Lower lobe of right lung (tissue), 2 donors: ENCODE results near the gene NKAP. TPM values are rescaled to one million over a fixed set of nuclear protein-coding genes. Genes with fewer than 3 reads are reported as not detected.
"Not testable (repeated sequence)": the region's sequence is repeated elsewhere in the genome, so short reads cannot be mapped to it uniquely, and the experiment has no call there.

ENCODE experiments used
- ATAC-seq, 2 donors: fragments of 200-7000 bp; cut with Tn5 transposase; one replicate each; pipeline ENCODE4 v1.9.1; 2020 to 2022; ENCODE audit warnings: mild to moderate bottlenecking in 2 of 2, moderate library complexity in 2 of 2
- DNase-seq: peaks from one replicate; pipeline ENCODE4 v3.0.0-alpha.2; 2020
- H3K27ac ChIP-seq: fragments of 200-600 bp; one replicate; pipeline ENCODE4 v1.8.0; 2022
- H3K27me3 ChIP-seq: fragments of 200-600 bp; one replicate; pipeline ENCODE4 v1.8.0; 2022; ENCODE audit warnings: low read depth
- H3K36me3 ChIP-seq: fragments of 200-600 bp; one replicate; pipeline ENCODE4 v1.8.0; 2022; ENCODE audit warnings: mild to moderate bottlenecking
- H3K4me1 ChIP-seq: fragments of 200-600 bp; one replicate; pipeline ENCODE4 v1.8.0; 2022
- H3K4me3 ChIP-seq: fragments of 200-600 bp; one replicate; pipeline ENCODE4 v1.8.0; 2022; ENCODE audit warnings: mild to moderate bottlenecking
- H3K9me3 ChIP-seq: fragments of 200-600 bp; one replicate; pipeline ENCODE4 v1.8.0; 2022
- CTCF ChIP-seq: fragments of 200-600 bp; IDR thresholded peaks from one replicate; pipeline ENCODE4 v1.8.0; 2022; ENCODE audit warnings: antibody characterized with exemption, mild to moderate bottlenecking
- intact Hi-C: fragments of 100-400 bp; cut with DNase I; formaldehyde crosslinking; loops from one replicate; pipeline ENCODE4 v1.11.0; 2022
- total RNA-seq: library from RNA; stranded (reverse); fragmentation: NEBNext Ultra II Directional; extraction: Animal tissue kit (Norgen Biotek cat#: 25700); gene quantifications from one replicate; pipeline ENCODE4 v1.2.1, GENCODE V29; 2021
- donor health status: DM: no; HTN: yes; CAD: no; lungs with severe emphysema.

Gene NKAP
- total RNA-seq, 1 donor from 2014 or later: 8.8 TPM

GRCh38 chrX:119945481-119945880 lies 1.9 kb upstream of the NKAP start:
- intact Hi-C loops: no loop called here
- Histone ChIP-seq H3K36me3 (no peaks in the 10 kb centered on the region), H3K4me1 (peaks cover 15% of the 10 kb centered on the region), H3K27me3 (no peaks in the 10 kb centered on the region), H3K9me3 (no peaks in the 10 kb centered on the region), H3K27ac (no peak overlapping the region), H3K4me3 (no peak overlapping the region)
- ATAC-seq (no peak), DNase-seq (no peak)
- no peak for TF ChIP-seq CTCF

- H3K9me3 ChIP-seq: no peaks in the 10 kb centered on the region
- TF ChIP-seq CTCF: no peak
- ATAC-seq: peak; percentile 20 to 46
- DNase-seq: no peak
- no peaks in the 10 kb centered on the region for H3K36me3 ChIP-seq
- H3K27ac ChIP-seq: peak overlapping the region; percentile 88
- H3K4me1 ChIP-seq: peaks cover 15% of the 10 kb centered on the region
- peak overlapping the region; percentile 76 for H3K4me3 ChIP-seq
- H3K27me3 ChIP-seq: no peaks in the 10 kb centered on the region
- intact Hi-C loops: no loop called here
Observed at GRCh38 chrX:119942831-119943184, 743 bp downstream of the NKAP start.

GRCh38 chrX:119942173-119942819 lies 1.3 kb downstream of the NKAP start:
- intact Hi-C loops: no loop called here
- no peak for TF ChIP-seq CTCF
- Histone ChIP-seq H3K27ac (peak overlapping the region; percentile 88), H3K27me3 (no peaks in the 10 kb centered on the region), H3K9me3 (no peaks in the 10 kb centered on the region), H3K4me1 (peaks cover 15% of the 10 kb centered on the region), H3K36me3 (no peaks in the 10 kb centered on the region), H3K4me3 (peak overlapping the region; percentile 76)
- no peak for ATAC-seq
- no peak for DNase-seq

GRCh38 chrX:119941336-119941735 lies 2.2 kb downstream of the NKAP start:
- intact Hi-C loops: no loop called here
- no peaks in the 10 kb centered on the region for H3K9me3 ChIP-seq
- H3K27me3 ChIP-seq: no peaks in the 10 kb centered on the region

GRCh38 chrX:119935215-119935874 lies 8.2 kb downstream of the NKAP start:
- Histone ChIP-seq H3K9me3 (no peaks in the 10 kb centered on the region), H3K4me1 (no peaks in the 10 kb centered on the region), H3K4me3 (no peak overlapping the region), H3K27me3 (no peaks in the 10 kb centered on the region), H3K27ac (no peak overlapping the region), H3K36me3 (peaks cover 68% of the 10 kb centered on the region)
- TF ChIP-seq CTCF: no peak
- DNase-seq (no peak), ATAC-seq (no peak)
- intact Hi-C loops: no loop called here

More at GRCh38 chrX:119941336-119941735, 2.2 kb downstream of the NKAP start:
- ATAC-seq: no peak
- H3K36me3 ChIP-seq: peaks cover 9% of the 10 kb centered on the region
- DNase-seq: no peak
- no peak overlapping the region for H3K4me3 ChIP-seq
- no peak for TF ChIP-seq CTCF
- H3K27ac ChIP-seq: no peak overlapping the region
- H3K4me1 ChIP-seq: peaks cover 15% of the 10 kb centered on the region

- not testable (repeated sequence) for ATAC-seq
Observed at GRCh38 chrX:119922391-119922790, 21.2 kb downstream of the NKAP start.

More at GRCh38 chrX:119922391-119922790, 21.2 kb downstream of the NKAP start:
- DNase-seq, H3K27me3 ChIP-seq, intact Hi-C loops, H3K4me1 ChIP-seq, H3K4me3 ChIP-seq, H3K9me3 ChIP-seq, H3K27ac ChIP-seq: not testable (repeated sequence)
- peaks cover 20% of the 10 kb centered on the region for H3K36me3 ChIP-seq
